GM19468 (cell line): Measurements from ENCODE around the gene PFN1.

Experiments
- ATAC-seq: cut with Tn5 transposase; IDR thresholded peaks from one replicate; pipeline ENCODE4 v1.9.1; 2021; ENCODE audit warnings: mild to moderate bottlenecking, moderate library complexity, moderate number of reproducible peaks; ENCODE audit not compliant: unreplicated experiment; ENCODE audit errors: extremely low read depth

The PFN1 gene

GRCh38 chr17:4968486-4969046 is 20.2 kb upstream of the PFN1 start:
- no peak for ATAC-seq

GRCh38 chr17:4967539-4968485 is 19.5 kb upstream of the PFN1 start, which contains the start of gene SPAG7:
SPAG7 (minus strand) TSS chr17:4967817; CDS start chr17:4967804, 13 bp downstream.
- peak; percentile 44 for ATAC-seq

GRCh38 chr17:4966844-4967538 is 18.7 kb upstream of the PFN1 start:
- ATAC-seq, result peak; percentile 75

- no peak for ATAC-seq
Measured at GRCh38 chr17:4965311-4965986, 17.1 kb upstream of the PFN1 start.

GRCh38 chr17:4960279-4960922 is 12.1 kb upstream of the PFN1 start:
- ATAC-seq, result no peak

GRCh38 chr17:4959261-4959965 is 11.1 kb upstream of the PFN1 start:
- no peak for ATAC-seq

GRCh38 chr17:4958102-4958501 is 9.8 kb upstream of the PFN1 start:
- ATAC-seq, result no peak

- ATAC-seq, result no peak
Measured at GRCh38 chr17:4956493-4957061, 8.2 kb upstream of the PFN1 start.

GRCh38 chr17:4955091-4955490 is 6.8 kb upstream of the PFN1 start:
- no peak for ATAC-seq

- ATAC-seq, result no peak
Measured at GRCh38 chr17:4953451-4953961, 5.2 kb upstream of the PFN1 start.

GRCh38 chr17:4951486-4951885 is 3.2 kb upstream of the PFN1 start:
- no peak for ATAC-seq

- ATAC-seq, result no peak
Measured at GRCh38 chr17:4950746-4951204, 2.4 kb upstream of the PFN1 start, which contains the start of gene ENO3. ENO3 (plus strand) TSS chr17:4951119; CDS start chr17:4951830, 711 bp downstream.

- ATAC-seq, result no peak
Measured at GRCh38 chr17:4950075-4950745, 1.9 kb upstream of the PFN1 start.

GRCh38 chr17:4949321-4950074 is 1.2 kb upstream of the PFN1 start:
- no peak for ATAC-seq

GRCh38 chr17:4948931-4949320 is 596 bp upstream of the PFN1 start:
- no peak for ATAC-seq

GRCh38 chr17:4947411-4948165 is 742 bp downstream of the PFN1 start:
- ATAC-seq, result no peak

- ATAC-seq, result no peak
Measured at GRCh38 chr17:4947010-4947410, 1.3 kb downstream of the PFN1 start.
